HG03095 (cell line): ENCODE data around the gene EFCAB8.
"Not testable (repeated sequence)": the region's sequence is repeated elsewhere in the genome, so short reads cannot be mapped to it uniquely, and the experiment has no call there.

ENCODE experiments used
- ATAC-seq: cut with Tn5 transposase; IDR thresholded peaks from one replicate; pipeline ENCODE4 v1.9.1; 2021; ENCODE audit warnings: moderate library complexity; ENCODE audit not compliant: unreplicated experiment

Gene EFCAB8

GRCh38 chr20:32839982-32840285, 18.8 kb upstream of the EFCAB8 start:
- ATAC-seq = no peak

- no peak for ATAC-seq
Measured at GRCh38 chr20:32841174-32841573, 17.5 kb upstream of the EFCAB8 start.

- ATAC-seq = no peak
Measured at GRCh38 chr20:32841632-32842031, 17.1 kb upstream of the EFCAB8 start.

GRCh38 chr20:32842688-32843524, 15.8 kb upstream of the EFCAB8 start:
- no peak for ATAC-seq

- ATAC-seq = no peak
Measured at GRCh38 chr20:32845786-32846185, 12.9 kb upstream of the EFCAB8 start.

GRCh38 chr20:32846852-32847251, 11.9 kb upstream of the EFCAB8 start:
- ATAC-seq = no peak

- no peak for ATAC-seq
Measured at GRCh38 chr20:32847964-32848363, 10.8 kb upstream of the EFCAB8 start.

- no peak for ATAC-seq
Measured at GRCh38 chr20:32848846-32849245, 9.9 kb upstream of the EFCAB8 start.

GRCh38 chr20:32849577-32849976, 9.1 kb upstream of the EFCAB8 start:
- no peak for ATAC-seq

GRCh38 chr20:32855387-32855786, 3.3 kb upstream of the EFCAB8 start:
- ATAC-seq = no peak

- no peak for ATAC-seq
Measured at GRCh38 chr20:32858189-32858588, 534 bp upstream of the EFCAB8 start.

- no peak for ATAC-seq
Measured at GRCh38 chr20:32861446-32861845, 2.7 kb downstream of the EFCAB8 start.

GRCh38 chr20:32869562-32869961, 10.8 kb downstream of the EFCAB8 start:
- no peak for ATAC-seq

- ATAC-seq = not testable (repeated sequence)
Measured at GRCh38 chr20:32870526-32870925, 11.8 kb downstream of the EFCAB8 start.

GRCh38 chr20:32870985-32871384, 12.3 kb downstream of the EFCAB8 start:
- no peak for ATAC-seq

- ATAC-seq = no peak
Measured at GRCh38 chr20:32871627-32872160, 13.0 kb downstream of the EFCAB8 start.

- no peak for ATAC-seq
Measured at GRCh38 chr20:32872266-32872665, 13.5 kb downstream of the EFCAB8 start.

GRCh38 chr20:32875673-32876072, 16.9 kb downstream of the EFCAB8 start:
- no peak for ATAC-seq

GRCh38 chr20:32877507-32877906, 18.8 kb downstream of the EFCAB8 start:
- no peak for ATAC-seq

- ATAC-seq = no peak
Measured at GRCh38 chr20:32878820-32879219, 20.1 kb downstream of the EFCAB8 start.

- ATAC-seq = no peak
Measured at GRCh38 chr20:32879538-32879937, 20.8 kb downstream of the EFCAB8 start.

- no peak for ATAC-seq
Measured at GRCh38 chr20:32880635-32881034, 21.9 kb downstream of the EFCAB8 start.

GRCh38 chr20:32883081-32883480, 24.4 kb downstream of the EFCAB8 start:
- no peak for ATAC-seq
